MCF 10A (cell line): ENCODE data around the gene KCNJ1. TPM values are rescaled to one million over a fixed set of nuclear protein-coding genes. Genes with fewer than 3 reads are reported as not detected.
A peak's percentile ranks its signal among the peaks of the same experiment; 100 is the strongest.

Experiments used
- BruUV-seq: library from RNA; stranded (reverse); fragments of 400-500 nt; replicated peaks from 2 replicates; lab custom pipeline; 2021; lab: Mats Ljungman, UMichigan
- CTCF ChIA-PET: fragments of 300-600 bp; sonication (Branson Sonifier 250); formaldehyde crosslinking; extraction: SDS; loops from one replicate; lab custom pipeline; 2021; ENCODE audit warnings: antibody characterized with exemption, inconsistent platforms; lab: Yijun Ruan, JAX
- POLR2A ChIA-PET: fragments of 300-600, 350-650 bp; sonication (Branson Sonifier 250); formaldehyde crosslinking; extraction: SDS; loops from one replicate; lab custom pipeline; 2020; ENCODE audit warnings: antibody characterized with exemption, inconsistent platforms; lab: Yijun Ruan, JAX
- DNase-seq: peaks from one replicate; pipeline ENCODE4 v3.0.0-alpha.2; 2018; ENCODE audit not compliant: unreplicated experiment
- H3K27ac Mint-ChIP-seq: one replicate; pipeline ENCODE4 v1.8.0; 2022; ENCODE audit warnings: mild to moderate bottlenecking, low read depth, mixed read lengths; ENCODE audit not compliant: unreplicated experiment
- H3K27me3 Mint-ChIP-seq: one replicate; pipeline ENCODE4 v1.8.0; 2022; ENCODE audit warnings: mixed read lengths; ENCODE audit not compliant: insufficient read depth, unreplicated experiment
- H3K36me3 Mint-ChIP-seq: one replicate; pipeline ENCODE4 v1.8.0; 2022; ENCODE audit warnings: mild to moderate bottlenecking, moderate library complexity, mixed read lengths; ENCODE audit not compliant: insufficient read depth, unreplicated experiment
- H3K4me1 Mint-ChIP-seq: one replicate; pipeline ENCODE4 v1.8.0; 2022; ENCODE audit warnings: mixed read lengths; ENCODE audit not compliant: insufficient read depth, unreplicated experiment
- H3K4me3 Mint-ChIP-seq: one replicate; pipeline ENCODE4 v1.8.0; 2022; ENCODE audit warnings: mild to moderate bottlenecking, moderate library complexity, mixed read lengths; ENCODE audit not compliant: unreplicated experiment
- H3K9me3 Mint-ChIP-seq: one replicate; pipeline ENCODE4 v1.8.0; 2022; ENCODE audit warnings: mixed read lengths; ENCODE audit not compliant: unreplicated experiment
- CTCF ChIP-seq: fragments of 200-600 bp; IDR thresholded peaks from one replicate; pipeline ENCODE4 v1.8.0; 2022; ENCODE audit warnings: antibody characterized with exemption, mild to moderate bottlenecking; ENCODE audit not compliant: unreplicated experiment
- intact Hi-C: fragments of 100-400 bp; cut with micrococcal nuclease; formaldehyde crosslinking; loops from 2 replicates; pipeline ENCODE4 v1.14.1; 2022
- total RNA-seq: library from RNA; stranded (reverse); gene quantifications from 2 replicates; pipeline ENCODE4 v1.2.3, GENCODE V29; 2022

The KCNJ1 gene
- total RNA-seq, 1 experiment from 2014 or later = not detected

GRCh38 chr11:128884703-128885338 is 17.7 kb upstream of the KCNJ1 start:
- peak; percentile 87 for TF ChIP-seq CTCF
- Mint-ChIP-seq H3K27me3 (peaks cover 19% of the 10 kb centered on the region), H3K9me3 (no peaks in the 10 kb centered on the region), H3K4me3 (no peak overlapping the region), H3K27ac (no peak overlapping the region), H3K36me3 (no peaks in the 10 kb centered on the region), H3K4me1 (peaks cover 15% of the 10 kb centered on the region)
- DNase-seq = peak; percentile 79
- CTCF ChIA-PET = interaction anchor here (0.6 to 13.1 kb wide), 43 partner anchors 9 to 1697 kb away, joined by 3 to 598 read pairs (median 4); partner anchors contain the start of genes KCNJ1 and TP53AIP1
- intact Hi-C loops = loop anchor here (1.0 to 10.0 kb wide), 6 partner anchors 21 to 870 kb away; no protein-coding TSS in a partner anchor
- POLR2A ChIA-PET = interaction anchor here (0.6 to 2.1 kb wide), 6 partner anchors 20 to 783 kb away, joined by 3 to 18 read pairs (median 4); no protein-coding TSS in a partner anchor
- BruUV-seq = no TSS peak

GRCh38 chr11:128884054-128884453 is 17.0 kb upstream of the KCNJ1 start:
- Mint-ChIP-seq H3K36me3 (no peaks in the 10 kb centered on the region), H3K27ac (no peak overlapping the region), H3K4me1 (peaks cover 15% of the 10 kb centered on the region), H3K27me3 (peaks cover 19% of the 10 kb centered on the region), H3K9me3 (no peaks in the 10 kb centered on the region), H3K4me3 (no peak overlapping the region)
- intact Hi-C loops = loop anchor here (1.0 to 10.0 kb wide), 6 partner anchors 22 to 871 kb away; no protein-coding TSS in a partner anchor
- no peak for DNase-seq
- BruUV-seq = no TSS peak
- no peak for TF ChIP-seq CTCF
- POLR2A ChIA-PET = interaction anchor here (1.3 to 1.9 kb wide), 3 partner anchors 24 to 73 kb away, joined by 3 to 18 read pairs (median 5); no protein-coding TSS in a partner anchor
- CTCF ChIA-PET = interaction anchor here (0.6 to 13.1 kb wide), 31 partner anchors 9 to 1698 kb away, joined by 3 to 598 read pairs (median 4); partner anchors contain the start of gene TP53AIP1

DNA sequence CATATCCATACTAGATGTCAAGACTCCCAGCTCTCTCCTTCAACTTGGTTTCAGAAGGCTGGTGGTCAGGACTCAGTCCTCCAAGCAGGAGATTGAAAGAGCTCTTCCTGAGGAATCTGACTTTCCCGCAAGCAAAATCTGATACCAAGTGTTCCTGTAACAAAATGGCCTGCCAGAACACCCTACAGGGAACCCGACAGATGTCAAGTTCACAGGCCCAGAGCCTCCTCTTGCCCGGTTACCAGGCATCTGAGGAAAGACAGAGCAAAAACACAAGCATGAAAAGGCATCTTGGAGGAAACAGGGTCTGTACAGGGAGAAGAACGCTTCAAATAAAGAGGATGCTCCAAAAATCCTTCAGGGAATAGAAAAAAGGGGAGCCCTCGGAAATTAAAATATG is 15.4 kb upstream of the KCNJ1 start:
- DNase-seq = no peak
- intact Hi-C loops = loop anchor here (10.0 kb wide), 2 partner anchors 482 to 872 kb away; no protein-coding TSS in a partner anchor
- CTCF ChIA-PET = interaction anchor here (1.5 to 5.0 kb wide), 5 partner anchors 52 to 80 kb away, joined by 7 to 58 read pairs (median 9); no protein-coding TSS in a partner anchor
- POLR2A ChIA-PET = no interaction called here
- Mint-ChIP-seq H3K4me3 (no peak overlapping the region), H3K27ac (no peak overlapping the region), H3K9me3 (no peaks in the 10 kb centered on the region), H3K27me3 (peaks cover 19% of the 10 kb centered on the region), H3K4me1 (peaks cover 7% of the 10 kb centered on the region), H3K36me3 (peaks cover 6% of the 10 kb centered on the region)
- no peak for TF ChIP-seq CTCF
- BruUV-seq = no TSS peak

GRCh38 chr11:128881221-128881620 is 14.1 kb upstream of the KCNJ1 start:
- CTCF ChIA-PET = interaction anchor here (0.7 to 5.0 kb wide), 7 partner anchors 42 to 844 kb away, joined by 3 to 58 read pairs (median 8); no protein-coding TSS in a partner anchor
- peaks cover 6% of the 10 kb centered on the region for H3K36me3 Mint-ChIP-seq
- no peaks in the 10 kb centered on the region for H3K4me1 Mint-ChIP-seq
- BruUV-seq = no TSS peak
- H3K4me3 Mint-ChIP-seq = no peak overlapping the region
- no peaks in the 10 kb centered on the region for H3K9me3 Mint-ChIP-seq
- no peak for DNase-seq
- peaks cover 19% of the 10 kb centered on the region for H3K27me3 Mint-ChIP-seq
- intact Hi-C loops = loop anchor here (10.0 kb wide), 2 partner anchors 484 to 874 kb away; no protein-coding TSS in a partner anchor
- POLR2A ChIA-PET = no interaction called here
- no peak overlapping the region for H3K27ac Mint-ChIP-seq
- no peak for TF ChIP-seq CTCF
